CD4-positive, alpha-beta memory T cell (primary cell): ENCODE results near the gene ZBTB46. TPM values are rescaled to one million over a fixed set of nuclear protein-coding genes. Genes with fewer than 3 reads are reported as not detected.
"Not testable (repeated sequence)": the region's sequence is repeated elsewhere in the genome, so short reads cannot be mapped to it uniquely, and the experiment has no call there.

ENCODE experiments used
- CTCF ChIA-PET: fragments of 350-600 bp; sonication (Branson Sonifier 250); formaldehyde crosslinking; loops from one replicate; lab custom pipeline; 2021; ENCODE audit warnings: inconsistent platforms; ENCODE audit not compliant: partially characterized antibody; lab: Charles Lee
- POLR2A ChIA-PET: fragments of 350-600 bp; sonication (Branson Sonifier 250); formaldehyde crosslinking; loops from one replicate; lab custom pipeline; 2021; ENCODE audit not compliant: partially characterized antibody; lab: Charles Lee
- DNase-seq, 5 donors: peaks; one replicate each; pipeline versions ENCODE4 v3.0.0 to v3.0.0-alpha.2; 2020 to 2022; ENCODE audit warnings: mixed read lengths in 1 of 5
- H3K27ac ChIP-seq: one replicate; pipeline ENCODE4 v1.7.0; 2013; ENCODE audit warnings: low read depth, low read length
- H3K27me3 ChIP-seq: 2 replicates; pipeline ENCODE4 v1.7.0; 2013; ENCODE audit warnings: mild to moderate bottlenecking, low read length, moderate library complexity; ENCODE audit not compliant: insufficient read depth
- H3K36me3 ChIP-seq: 2 replicates; pipeline ENCODE4 v1.7.0; 2013; ENCODE audit warnings: mild to moderate bottlenecking, low read length, moderate library complexity; ENCODE audit not compliant: insufficient read depth
- H3K4me1 ChIP-seq: 2 replicates; pipeline ENCODE4 v1.7.0; 2013; ENCODE audit warnings: mild to moderate bottlenecking, low read length, moderate library complexity; ENCODE audit not compliant: insufficient read depth
- H3K4me3 ChIP-seq, 2 donors: one replicate each; pipeline ENCODE4 v1.7.0; 2013; ENCODE audit warnings: low read length in 2 of 2, mild to moderate bottlenecking in 1 of 2
- H3K9me3 ChIP-seq, 2 donors: one replicate each; pipeline ENCODE4 v1.7.0; 2013; ENCODE audit warnings: low read length in 2 of 2, control low read depth in 1 of 2; ENCODE audit not compliant: control insufficient read depth in 1 of 2
- H3K27ac Mint-ChIP-seq, 7 donors: one replicate each; pipeline ENCODE4 v1.8.0; 2020 to 2021; ENCODE audit warnings: mixed read lengths in 7 of 7, mild to moderate bottlenecking in 6 of 7, inconsistent platforms in 3 of 7, moderate library complexity in 3 of 7
- H3K27me3 Mint-ChIP-seq, 2 donors: one replicate each; pipeline ENCODE4 v1.8.0; 2020 to 2021; ENCODE audit warnings: mixed read lengths in 2 of 2
- H3K36me3 Mint-ChIP-seq, 2 donors: one replicate each; pipeline ENCODE4 v1.8.0; 2020 to 2021; ENCODE audit warnings: mixed read lengths in 2 of 2, inconsistent platforms in 1 of 2, mild to moderate bottlenecking in 1 of 2
- H3K4me1 Mint-ChIP-seq, 4 donors: one replicate each; pipeline ENCODE4 v1.8.0; 2020 to 2021; ENCODE audit warnings: mixed read lengths in 4 of 4, mild to moderate bottlenecking in 1 of 4
- H3K4me3 Mint-ChIP-seq, 8 donors: one replicate each; pipeline ENCODE4 v1.8.0; 2020 to 2021; ENCODE audit warnings: mixed read lengths in 8 of 8, mild to moderate bottlenecking in 7 of 8, moderate library complexity in 6 of 8, inconsistent platforms in 3 of 8
- H3K9me3 Mint-ChIP-seq, 8 donors: one replicate each; pipeline ENCODE4 v1.8.0; 2020 to 2021; ENCODE audit warnings: mixed read lengths in 8 of 8, mild to moderate bottlenecking in 5 of 8, inconsistent platforms in 3 of 8, moderate library complexity in 1 of 8
- intact Hi-C: fragments of 100-400 bp; cut with micrococcal nuclease; formaldehyde crosslinking; loops from one replicate; pipeline ENCODE4 v1.15.1; 2023
- polyA plus RNA-seq, 2 donors: library from polyadenylated mRNA; unstranded; fragments of 300-500 nt; fragmentation: Illumina TruSeq; gene quantifications; one replicate each; pipeline ENCODE4 v1.2.3, GENCODE V29; 2021
- total RNA-seq, 2 experiments: library from RNA; stranded (reverse); gene quantifications; one replicate each; pipeline ENCODE4 v1.2.3, GENCODE V29; 2021

ZBTB46 gene
- total and polyA plus RNA-seq, 4 experiments from 2014 or later: 0.09 to 0.87 (median 0.28) TPM; not detected in 1

DNA sequence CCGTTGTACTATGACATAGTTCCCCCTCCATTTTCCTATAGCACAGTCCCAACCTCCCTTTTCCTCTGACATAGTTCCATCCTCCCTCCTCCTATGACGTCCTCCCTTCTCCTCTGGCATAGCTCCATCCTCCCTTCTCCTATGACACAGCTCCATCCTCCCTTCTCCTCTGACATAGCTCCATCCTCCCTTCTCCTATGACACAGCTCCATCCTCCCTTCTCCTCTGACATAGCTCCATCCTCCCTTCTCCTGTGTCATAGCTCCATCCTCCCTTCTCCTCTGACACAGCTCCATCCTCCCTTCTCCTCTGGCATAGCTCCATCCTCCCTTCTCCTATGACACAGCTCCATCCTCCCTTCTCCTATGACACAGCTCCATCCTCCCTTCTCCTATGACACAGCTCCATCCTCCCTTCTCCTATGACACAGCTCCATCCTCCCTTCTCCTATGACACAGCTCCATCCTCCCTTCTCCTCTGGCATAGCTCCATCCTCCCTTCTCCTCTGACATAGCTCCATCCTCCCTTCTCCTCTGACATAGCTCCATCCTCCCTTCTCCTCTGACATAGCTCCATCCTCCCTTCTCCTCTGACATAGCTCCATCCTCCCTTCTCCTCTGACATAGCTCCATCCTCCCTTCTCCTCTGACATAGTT is 108.0 kb downstream of the ZBTB46 start:
- H3K27ac ChIP-seq, H3K27me3 Mint-ChIP-seq, H3K4me3 ChIP-seq, DNase-seq, intact Hi-C loops, H3K9me3 ChIP-seq, H3K27me3 ChIP-seq, H3K4me3 Mint-ChIP-seq: not testable (repeated sequence)
- Histone ChIP-seq H3K4me1 (peaks cover 21% of the 10 kb centered on the region), H3K36me3 (peaks cover 11% of the 10 kb centered on the region)
- H3K9me3 Mint-ChIP-seq: peaks cover 2 to 21% (median 10%) of the 10 kb centered on the region in 8 donors
- H3K4me1 Mint-ChIP-seq: peaks cover 25 to 34% (median 26%) of the 10 kb centered on the region in 4 donors
- CTCF ChIA-PET: interaction anchor here (0.6 to 0.7 kb wide), 2 partner anchors 13 to 258 kb away, joined by 3 read pairs; partner anchors contain the start of genes LIME1 and PRPF6
- H3K36me3 Mint-ChIP-seq: peaks cover 43 to 47% of the 10 kb centered on the region in 2 donors
- peak overlapping the region in 1 of 7 donors; percentile 42 for H3K27ac Mint-ChIP-seq
- POLR2A ChIA-PET: interaction anchor here (0.7 to 4.7 kb wide), 4 partner anchors 13 to 18 kb away, joined by 4 to 25 read pairs (median 5); partner anchors contain the start of genes ARFRP1, LIME1, SLC2A4RG and ZGPAT

GRCh38 chr20:63718996-63719395 is 112.1 kb downstream of the ZBTB46 start:
- Mint-ChIP-seq H3K36me3 (peaks cover 57 to 62% of the 10 kb centered on the region in 2 donors), H3K4me3 (no peak overlapping the region), H3K9me3 (peaks cover 2 to 21% (median 10%) of the 10 kb centered on the region in 8 donors), H3K27me3 (no peaks in the 10 kb centered on the region), H3K27ac (peak overlapping the region in 1 of 7 donors; percentile 29), H3K4me1 (peaks cover 25 to 43% (median 30%) of the 10 kb centered on the region in 4 donors)
- Histone ChIP-seq H3K9me3 (no peaks in the 10 kb centered on the region), H3K27me3 (no peaks in the 10 kb centered on the region), H3K27ac (no peak overlapping the region), H3K36me3 (peaks cover 14% of the 10 kb centered on the region), H3K4me3 (no peak overlapping the region), H3K4me1 (peaks cover 12% of the 10 kb centered on the region)
- intact Hi-C loops: no loop called here
- DNase-seq: no peak
- ChIA-PET POLR2A (interaction anchor here (1.6 to 2.6 kb wide), 3 partner anchors 9 to 18 kb away, joined by 5 to 11 read pairs (median 6); partner anchors contain the start of genes ARFRP1, LIME1 and ZGPAT), CTCF (interaction anchor here (1.3 to 1.7 kb wide), 2 partner anchors 11 to 17 kb away, joined by 3 to 9 read pairs; partner anchors contain the start of genes ARFRP1, LIME1 and ZGPAT)

- H3K4me1 Mint-ChIP-seq: peaks cover 22 to 53% (median 40%) of the 10 kb centered on the region in 4 donors
- H3K27ac Mint-ChIP-seq: no peak overlapping the region
- POLR2A ChIA-PET: interaction anchor here (1.6 kb wide), 1 partner anchor 23 kb away, joined by 3 read pairs; no protein-coding TSS in a partner anchor
- H3K4me3 Mint-ChIP-seq: no peak overlapping the region
- no peaks in the 10 kb centered on the region for H3K27me3 ChIP-seq
- peaks cover 32% of the 10 kb centered on the region for H3K4me1 ChIP-seq
- peaks cover 61 to 70% of the 10 kb centered on the region in 2 donors for H3K36me3 Mint-ChIP-seq
- no peak overlapping the region for H3K4me3 ChIP-seq
- DNase-seq: no peak
- no peaks in the 10 kb centered on the region for H3K27me3 Mint-ChIP-seq
- H3K9me3 Mint-ChIP-seq: peaks cover 2 to 22% (median 10%) of the 10 kb centered on the region in 8 donors
- H3K9me3 ChIP-seq: no peaks in the 10 kb centered on the region
- intact Hi-C loops: no loop called here
- H3K36me3 ChIP-seq: peaks cover 27% of the 10 kb centered on the region
- no peak overlapping the region for H3K27ac ChIP-seq
- CTCF ChIA-PET: no interaction called here
Measured at GRCh38 chr20:63714858-63715257, 116.2 kb downstream of the ZBTB46 start.

GRCh38 chr20:63712191-63712590 is 118.9 kb downstream of the ZBTB46 start:
- CTCF ChIA-PET: interaction anchor here (1.6 kb wide), 1 partner anchor 74 kb away, joined by 4 read pairs; no protein-coding TSS in a partner anchor
- no peaks in the 10 kb centered on the region for H3K27me3 Mint-ChIP-seq
- H3K36me3 Mint-ChIP-seq: peaks cover 50 to 62% of the 10 kb centered on the region in 2 donors
- H3K9me3 Mint-ChIP-seq: peaks cover 0 to 17% (median 4%) of the 10 kb centered on the region in 8 donors
- Histone ChIP-seq H3K36me3 (peaks cover 23% of the 10 kb centered on the region), H3K4me3 (no peak overlapping the region), H3K27me3 (no peaks in the 10 kb centered on the region), H3K4me1 (peaks cover 44% of the 10 kb centered on the region), H3K27ac (no peak overlapping the region), H3K9me3 (no peaks in the 10 kb centered on the region)
- intact Hi-C loops: no loop called here
- H3K4me1 Mint-ChIP-seq: peaks cover 24 to 59% (median 42%) of the 10 kb centered on the region in 4 donors
- DNase-seq: no peak
- H3K27ac Mint-ChIP-seq: peak overlapping the region in 2 of 7 donors; percentile 3 to 51
- peak overlapping the region in 3 of 8 donors; percentile 0 to 55 (median 25) for H3K4me3 Mint-ChIP-seq
- POLR2A ChIA-PET: interaction anchor here (0.6 to 2.5 kb wide), 5 partner anchors 16 to 39 kb away, joined by 3 to 11 read pairs (median 6); partner anchors contain the start of genes LIME1 and SLC2A4RG

GRCh38 chr20:63711085-63711645 is 119.9 kb downstream of the ZBTB46 start:
- peaks cover 27% of the 10 kb centered on the region for H3K36me3 ChIP-seq
- H3K4me1 Mint-ChIP-seq: peaks cover 27 to 60% (median 46%) of the 10 kb centered on the region in 4 donors
- POLR2A ChIA-PET: interaction anchor here (0.6 to 6.2 kb wide), 5 partner anchors 14 to 53 kb away, joined by 3 to 202 read pairs (median 7); partner anchors contain the start of genes LIME1, RTEL1 and SLC2A4RG

GRCh38 chr20:63709149-63709527 is 121.9 kb downstream of the ZBTB46 start:
- ChIA-PET POLR2A (interaction anchor here (0.8 to 6.2 kb wide), 8 partner anchors 8 to 155 kb away, joined by 3 to 202 read pairs (median 23); partner anchors contain the start of genes GMEB2, LIME1, SLC2A4RG and TNFRSF6B), CTCF (interaction anchor here (1.2 to 2.3 kb wide), 2 partner anchors 28 to 155 kb away, joined by 4 to 14 read pairs; partner anchors contain the start of genes LIME1 and TPD52L2)
- intact Hi-C loops: loop anchor here (5.0 kb wide), 1 partner anchor 273 kb away; the partner anchor contains the start of gene PRPF6
- no peaks in the 10 kb centered on the region for H3K27me3 Mint-ChIP-seq
- Histone ChIP-seq H3K4me3 (peak overlapping the region in 1 of 2 donors; percentile 87), H3K36me3 (peaks cover 48% of the 10 kb centered on the region), H3K4me1 (peaks cover 54% of the 10 kb centered on the region), H3K27ac (peak overlapping the region; percentile 65), H3K9me3 (no peaks in the 10 kb centered on the region), H3K27me3 (no peaks in the 10 kb centered on the region)
- H3K4me3 Mint-ChIP-seq: peak overlapping the region; percentile 76 to 86 (median 79)
- H3K27ac Mint-ChIP-seq: peak overlapping the region in 3 of 7 donors; percentile 35 to 83 (median 78)
- DNase-seq: peak in 1 of 5 donors; percentile 9
- peaks cover 33 to 66% of the 10 kb centered on the region in 2 donors for H3K36me3 Mint-ChIP-seq
- peaks cover 0 to 4% (median 0%) of the 10 kb centered on the region in 8 donors for H3K9me3 Mint-ChIP-seq
- H3K4me1 Mint-ChIP-seq: peaks cover 24 to 61% (median 39%) of the 10 kb centered on the region in 4 donors

More at GRCh38 chr20:63711085-63711645, 119.9 kb downstream of the ZBTB46 start:
- H3K27me3 Mint-ChIP-seq: no peaks in the 10 kb centered on the region
- H3K27me3 ChIP-seq: no peaks in the 10 kb centered on the region
- peaks cover 47 to 65% of the 10 kb centered on the region in 2 donors for H3K36me3 Mint-ChIP-seq
- H3K4me3 ChIP-seq: no peak overlapping the region
- H3K27ac ChIP-seq: no peak overlapping the region
- H3K9me3 ChIP-seq: no peaks in the 10 kb centered on the region
- peak overlapping the region in 7 of 8 donors; percentile 46 to 79 (median 70) for H3K4me3 Mint-ChIP-seq
- no peak for DNase-seq
- intact Hi-C loops: no loop called here
- CTCF ChIA-PET: interaction anchor here (1.6 kb wide), 1 partner anchor 75 kb away, joined by 4 read pairs; no protein-coding TSS in a partner anchor
- peaks cover 54% of the 10 kb centered on the region for H3K4me1 ChIP-seq
- peak overlapping the region in 4 of 7 donors; percentile 27 to 78 (median 60) for H3K27ac Mint-ChIP-seq
- H3K9me3 Mint-ChIP-seq: peaks cover 0 to 15% (median 4%) of the 10 kb centered on the region in 8 donors
